ENCODE results near the gene JMY.

DNA sequence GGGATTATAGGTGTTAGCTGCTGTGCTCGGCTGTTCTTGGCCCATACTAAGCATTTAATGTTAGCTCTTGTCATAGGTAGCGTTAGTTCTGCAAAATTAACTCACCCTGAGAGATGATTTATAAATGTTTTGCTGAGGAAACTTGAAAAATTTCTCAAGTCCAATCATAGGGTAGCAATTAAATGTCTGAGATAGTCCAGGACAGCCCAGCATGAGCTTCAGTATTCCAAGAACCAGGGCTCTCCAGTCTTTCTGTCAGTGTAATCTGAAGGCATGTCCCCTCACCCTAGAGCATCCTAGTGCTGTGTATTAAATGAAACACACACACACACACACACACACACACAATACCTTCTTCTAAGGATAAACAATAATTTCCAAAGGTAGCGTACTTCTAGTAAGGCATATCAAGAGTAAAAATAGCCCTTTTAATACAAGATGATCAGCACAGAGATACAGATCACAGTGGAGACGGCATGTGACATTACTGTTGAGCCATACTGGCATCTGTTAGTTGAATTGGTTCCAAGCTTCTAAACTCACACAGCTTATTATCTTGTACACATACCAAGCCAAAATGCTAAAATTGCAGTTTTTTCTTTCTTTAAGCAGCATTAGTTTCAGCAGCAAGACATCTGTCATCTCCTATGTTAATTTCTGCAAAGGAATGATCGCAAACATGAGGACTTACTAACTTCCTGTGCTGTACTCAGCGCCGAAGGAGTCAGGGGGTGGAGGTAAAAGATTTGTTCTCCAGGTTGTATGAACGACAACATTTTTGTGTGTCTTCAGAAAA is 46.3 kb upstream of the JMY start:
- TF ChIP-seq EZH2 (optimal IDR thresholded peaks at IDR 0.05; ENCODE audit: low read depth, low read length) (no peak), EZH2phosphoT487 (IDR thresholded peaks at IDR 0.05; ENCODE audit: low read length) (no peak)
- TF ChIP-seq, protein P1, sequence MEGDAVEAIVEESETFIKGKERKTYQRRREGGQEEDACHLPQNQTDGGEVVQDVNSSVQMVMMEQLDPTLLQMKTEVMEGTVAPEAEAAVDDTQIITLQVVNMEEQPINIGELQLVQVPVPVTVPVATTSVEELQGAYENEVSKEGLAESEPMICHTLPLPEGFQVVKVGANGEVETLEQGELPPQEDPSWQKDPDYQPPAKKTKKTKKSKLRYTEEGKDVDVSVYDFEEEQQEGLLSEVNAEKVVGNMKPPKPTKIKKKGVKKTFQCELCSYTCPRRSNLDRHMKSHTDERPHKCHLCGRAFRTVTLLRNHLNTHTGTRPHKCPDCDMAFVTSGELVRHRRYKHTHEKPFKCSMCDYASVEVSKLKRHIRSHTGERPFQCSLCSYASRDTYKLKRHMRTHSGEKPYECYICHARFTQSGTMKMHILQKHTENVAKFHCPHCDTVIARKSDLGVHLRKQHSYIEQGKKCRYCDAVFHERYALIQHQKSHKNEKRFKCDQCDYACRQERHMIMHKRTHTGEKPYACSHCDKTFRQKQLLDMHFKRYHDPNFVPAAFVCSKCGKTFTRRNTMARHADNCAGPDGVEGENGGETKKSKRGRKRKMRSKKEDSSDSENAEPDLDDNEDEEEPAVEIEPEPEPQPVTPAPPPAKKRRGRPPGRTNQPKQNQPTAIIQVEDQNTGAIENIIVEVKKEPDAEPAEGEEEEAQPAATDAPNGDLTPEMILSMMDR (IDR thresholded peaks at IDR 0.05; ENCODE audit: low read length), result no peak

Data from MM.1S (cell line).